A549 (cell line): ENCODE measurements around the gene ZNF557. TPM values are rescaled to one million over a fixed set of nuclear protein-coding genes. Genes with fewer than 3 reads are reported as not detected.

Source experiments
- ATAC-seq, 2 experiments: fragments of 200-7000 bp in 1 of 2; fragments of >200 bp in 1 of 2; cut with Nextera tagmentation in 1 of 2; cut with Tn5 transposase in 1 of 2; 3 replicates each; pipeline versions ENCODE4 v1.8.0 to v1.9.1; 2018 to 2020; ENCODE audit warnings: mild to moderate bottlenecking in 1 of 2, moderate library complexity in 1 of 2
- CTCF ChIA-PET: fragments of 300-600 bp; sonication (Branson Sonifier 250); formaldehyde crosslinking; extraction: SDS; loops from one replicate; lab custom pipeline; 2021; ENCODE audit warnings: antibody characterized with exemption, inconsistent platforms; lab: Yijun Ruan, JAX
- POLR2A ChIA-PET: fragments of 350-600 bp; formaldehyde crosslinking; extraction: SDS; loops from one replicate; lab custom pipeline; 2021; ENCODE audit warnings: antibody characterized with exemption, inconsistent platforms; lab: Yijun Ruan, JAX
- DNase-seq, 2 experiments: peaks; one replicate each; pipeline versions ENCODE4 v3.0.0 to v3.0.0-alpha.2; 2011 to 2016; ENCODE audit warnings: low read depth in 1 of 2, low spot score in 1 of 2
- FAIRE-seq: peaks from 2 replicates; lab custom pipeline; 2011; peaks lifted over from hg19 to GRCh38; lab: Jason Lieb, UNC
- H3K27ac ChIP-seq, 2 experiments: fragments of >200 bp; sonication (Bioruptor Twin); formaldehyde crosslinking; 3 replicates each; pipeline ENCODE4 v1.5.1; 2016 to 2017
- H3K4me1 ChIP-seq: fragments of >200 bp; sonication (Bioruptor Twin); formaldehyde crosslinking; 3 replicates; pipeline ENCODE4 v1.6.1; 2016
- H3K4me2 ChIP-seq: fragments of >200 bp; sonication (Bioruptor Twin); formaldehyde crosslinking; 3 replicates; pipeline ENCODE4 v1.6.1; 2016
- H3K4me3 ChIP-seq: fragments of >200 bp; sonication (Bioruptor Twin); formaldehyde crosslinking; 3 replicates; pipeline ENCODE4 v1.5.1; 2016
- H3K9me3 ChIP-seq: fragments of >200 bp; sonication (Bioruptor Twin); formaldehyde crosslinking; 3 replicates; pipeline ENCODE4 v1.6.1; 2016
- BHLHE40 ChIP-seq: IDR thresholded peaks from 2 replicates; pipeline ENCODE4 v1.6.1; 2012; ENCODE audit warnings: low read depth, low read length, inconsistent platforms
- CBX2 ChIP-seq: fragments of 200-600 bp; sonication (generic); IDR thresholded peaks from 2 replicates; pipeline ENCODE4 v1.6.1; 2016; ENCODE audit warnings: low read depth, mild to moderate bottlenecking, borderline replicate concordance
- CBX8 ChIP-seq: fragments of 200-600 bp; sonication (generic); IDR thresholded peaks from 2 replicates; pipeline ENCODE4 v1.6.1; 2016
- ESRRA ChIP-seq: fragments of 150-350 bp; IDR thresholded peaks from 2 replicates; pipeline ENCODE4 v1.6.1; 2014; ENCODE audit warnings: mild to moderate bottlenecking, low read length, borderline replicate concordance
- FOSL2 ChIP-seq, 2 experiments: fragments of 450-650 bp in 1 of 2; fragments of >200 bp in 1 of 2; sonication (Bioruptor Twin) in 1 of 2; formaldehyde crosslinking; IDR thresholded peaks; 2 replicates each; pipeline versions ENCODE4 v1.5.0 to v1.6.1; 2016 to 2020; ENCODE audit warnings: mild to moderate bottlenecking in 1 of 2, moderate library complexity in 1 of 2
- HEYL ChIP-seq: fragments of 250-450 bp; sonication (Bioruptor Pico); IDR thresholded peaks from 2 replicates; pipeline ENCODE4 v1.8.0; 2021; ENCODE audit warnings: mild to moderate bottlenecking, moderate library complexity
- HMGXB4 ChIP-seq: fragments of 250-450 bp; sonication (Bioruptor Pico); IDR thresholded peaks from 2 replicates; pipeline ENCODE4 v1.5.0; 2021; ENCODE audit warnings: mild to moderate bottlenecking, moderate library complexity, borderline replicate concordance
- HOXB13 ChIP-seq: fragments of 250-450 bp; sonication (Bioruptor Pico); IDR thresholded peaks from 2 replicates; pipeline ENCODE4 v1.5.0; 2020; ENCODE audit warnings: low read depth, mild to moderate bottlenecking, moderate library complexity
- JUN ChIP-seq, 2 experiments: fragments of >200 bp; sonication (Bioruptor Twin); formaldehyde crosslinking; IDR thresholded peaks; 2 replicates in 1 of 2; 3 replicates in 1 of 2; pipeline ENCODE4 v1.6.1; 2016 to 2017
- JUNB ChIP-seq: fragments of >200 bp; sonication (Bioruptor Twin); formaldehyde crosslinking; IDR thresholded peaks from 2 replicates; pipeline ENCODE4 v1.6.1; 2016
- KDM5A ChIP-seq: fragments of 200-600 bp; sonication (generic); IDR thresholded peaks from 2 replicates; pipeline ENCODE4 v1.6.1; 2016; ENCODE audit warnings: antibody characterized with exemption, mild to moderate bottlenecking
- MAFK ChIP-seq: fragments of 450-650 bp; IDR thresholded peaks from 2 replicates; pipeline ENCODE4 v1.6.1; 2014; ENCODE audit not compliant: partially characterized antibody
- MAX ChIP-seq: IDR thresholded peaks from 2 replicates; pipeline ENCODE4 v1.6.1; 2012
- MAZ ChIP-seq: fragments of 150-350 bp; IDR thresholded peaks from 2 replicates; pipeline ENCODE4 v1.6.1; 2014; ENCODE audit warnings: antibody characterized with exemption, low read depth, low read length, borderline replicate concordance
- NR3C1 ChIP-seq: fragments of >200 bp; sonication (Bioruptor Twin); formaldehyde crosslinking; IDR thresholded peaks from 3 replicates; pipeline ENCODE4 v1.6.1; 2017
- PBX3 ChIP-seq: IDR thresholded peaks from 2 replicates; pipeline ENCODE4 v1.6.1; 2012
- POLR2A ChIP-seq: IDR thresholded peaks from 2 replicates; pipeline ENCODE4 v1.6.1; 2012; ENCODE audit warnings: mild to moderate bottlenecking, low read length
- POLR2AphosphoS2 ChIP-seq: conservative IDR thresholded peaks from 2 replicates; pipeline ENCODE4 v1.6.1; 2012; ENCODE audit warnings: low read length, improper control_type of control experiment, inconsistent platforms
- RCOR1 ChIP-seq: fragments of 150-350 bp; IDR thresholded peaks from 2 replicates; pipeline ENCODE4 v1.6.1; 2014; ENCODE audit warnings: antibody characterized with exemption, low read length, low read depth
- SMC3 ChIP-seq: fragments of >200 bp; sonication (Bioruptor Twin); formaldehyde crosslinking; IDR thresholded peaks from 3 replicates; pipeline ENCODE4 v1.6.1; 2018; ENCODE audit warnings: inconsistent platforms
- TFCP2L1 ChIP-seq: fragments of 250-450 bp; sonication (Bioruptor Pico); IDR thresholded peaks from 2 replicates; pipeline ENCODE4 v1.5.0; 2021; ENCODE audit warnings: mild to moderate bottlenecking
- TP53 ChIP-seq: fragments of 250-450 bp; sonication (Bioruptor Pico); IDR thresholded peaks from 2 replicates; pipeline ENCODE4 v1.5.0; 2021; ENCODE audit warnings: mild to moderate bottlenecking, moderate library complexity
- USF2 ChIP-seq: fragments of 450-650 bp; IDR thresholded peaks from 2 replicates; pipeline ENCODE4 v1.6.1; 2014; ENCODE audit warnings: antibody characterized with exemption
- ZFP36 ChIP-seq: fragments of 450-650 bp; IDR thresholded peaks from 2 replicates; pipeline ENCODE4 v1.6.1; 2014; ENCODE audit warnings: borderline replicate concordance; ENCODE audit not compliant: partially characterized antibody
- ZNF302 ChIP-seq: fragments of 250-450 bp; sonication (Bioruptor Pico); IDR thresholded peaks from 2 replicates; pipeline ENCODE4 v1.9.0; 2021; ENCODE audit warnings: inconsistent platforms, mild to moderate bottlenecking, moderate library complexity
- ZSCAN20 ChIP-seq: fragments of 250-450 bp; sonication (Bioruptor Pico); IDR thresholded peaks from 2 replicates; pipeline ENCODE4 v1.8.0; 2022; ENCODE audit warnings: mild to moderate bottlenecking, moderate library complexity
- WGBS: methylation state at CpG from one replicate; pipeline ENCODE4 v1.1.6; 2017; ENCODE audit errors: missing lambda C conversion rate; 5-methylcytosine and 5-hydroxymethylcytosine counted together
- polyA plus RNA-seq, 4 experiments: library from polyadenylated mRNA; depleted of rRNA in 3 of 4; stranded (reverse); fragments of >200 nt; fragmentation: RNase III in 1 of 4; extraction: RNeasy Plus Mini Kit Qiagen cat#74134 plus additional on column Dnase treatment in 1 of 4; gene quantifications; 2 replicates in 3 of 4; 3 replicates in 1 of 4; pipeline ENCODE4 v1.2.3, GENCODE V29; 2011 to 2017

The ZNF557 gene
- polyA plus RNA-seq, 2 of the 4 experiments (the other 2 are of a cell fraction): 2.3 to 4.2 TPM

GRCh38 chr19:7069904-7070226, 362 bp downstream of the ZNF557 start:
- FAIRE-seq: no peak
- WGBS: 0% methylated on average over 4 of the region's 12 CpGs
- H3K27ac ChIP-seq: peak overlapping the region; percentile 92 to 97
- ChIA-PET POLR2A (interaction anchor here (0.7 to 1.4 kb wide), 2 partner anchors 29 to 406 kb away, joined by 10 to 18 read pairs; no protein-coding TSS in a partner anchor), CTCF (no interaction called here)
- H3K4me1 ChIP-seq: no peaks in the 10 kb centered on the region
- no peak for TF ChIP-seq NR3C1
- TF ChIP-seq USF2: no peak
- TF ChIP-seq CBX8: no peak
- no peak for TF ChIP-seq JUNB
- TF ChIP-seq POLR2A: no peak
- no peak for TF ChIP-seq PBX3
- no peak for TF ChIP-seq JUN (IDR thresholded peaks at IDR 0.05)
- TF ChIP-seq HOXB13: no peak
- TF ChIP-seq ZFP36: no peak
- TF ChIP-seq CBX2: no peak
- TF ChIP-seq HMGXB4 (CRISPR knock-in tag): no peak
- TF ChIP-seq BHLHE40: no peak
- TF ChIP-seq RCOR1: no peak
- no peak for TF ChIP-seq ESRRA
- no peak for TF ChIP-seq TFCP2L1 (CRISPR knock-in tag)
- no peak for TF ChIP-seq FOSL2 (IDR thresholded peaks at IDR 0.05)
- no peak for TF ChIP-seq FOSL2 (CRISPR knock-in tag; IDR thresholded peaks at IDR 0.05)
- peak overlapping the region; percentile 84 for H3K4me3 ChIP-seq
- peaks cover 33% of the 10 kb centered on the region for H3K9me3 ChIP-seq
- DNase-seq: peak in 1 of 2 experiments; percentile 11
- peak overlapping the region; percentile 87 for H3K4me2 ChIP-seq
- peak; percentile 49 to 62; a peak in 4 of 6 replicates for ATAC-seq

- 92% methylated on average over 6 of the region's 6 CpGs for WGBS
- no peak for FAIRE-seq
- POLR2A ChIA-PET: no interaction called here
Measured at GRCh38 chr19:7072541-7072940, 3.0 kb downstream of the ZNF557 start.

More at GRCh38 chr19:7072541-7072940, 3.0 kb downstream of the ZNF557 start:
- ATAC-seq (no peak), DNase-seq (no peak)
- H3K9me3 ChIP-seq: peaks cover 51% of the 10 kb centered on the region
- no peak overlapping the region for H3K27ac ChIP-seq
- H3K4me2 ChIP-seq: no peak overlapping the region
- no peaks in the 10 kb centered on the region for H3K4me1 ChIP-seq
- no peak overlapping the region for H3K4me3 ChIP-seq
- TF ChIP-seq BHLHE40 (no peak), MAX (no peak), CBX8 (no peak), ZSCAN20 (no peak), MAFK (no peak), HEYL (CRISPR knock-in tag) (no peak), POLR2AphosphoS2 (no peak), KDM5A (no peak), TP53 (CRISPR knock-in tag) (no peak), ZFP36 (no peak), ZNF302 (CRISPR knock-in tag) (no peak), MAZ (no peak), SMC3 (no peak)
- CTCF ChIA-PET: interaction anchor here (0.7 to 1.9 kb wide), 2 partner anchors 9 to 20 kb away, joined by 3 to 5 read pairs; no protein-coding TSS in a partner anchor
